Suprapubic skin (tissue), 3 donors: ENCODE data around the gene ZNF280A.

Source experiments
- CTCF ChIP-seq, 2 donors: fragments of 200-600 bp in 1 of 2; fragments of 450-650 bp in 1 of 2; sonication (generic) in 1 of 2; IDR thresholded peaks; one replicate each; pipeline ENCODE4 v1.5.1; 2016 to 2019; ENCODE audit warnings: antibody characterized with exemption in 2 of 2, mild to moderate bottlenecking in 1 of 2, moderate library complexity in 1 of 2
- EP300 ChIP-seq: sonication (generic); formaldehyde crosslinking; IDR thresholded peaks from one replicate; pipeline ENCODE4 v1.6.1; 2017; ENCODE audit warnings: antibody characterized with exemption
- POLR2A ChIP-seq, 2 donors: fragments of 450-650 bp; IDR thresholded peaks; one replicate each; pipeline ENCODE4 v1.6.1; 2017; ENCODE audit warnings: antibody characterized with exemption in 2 of 2, mild to moderate bottlenecking in 2 of 2, moderate library complexity in 2 of 2

DNA sequence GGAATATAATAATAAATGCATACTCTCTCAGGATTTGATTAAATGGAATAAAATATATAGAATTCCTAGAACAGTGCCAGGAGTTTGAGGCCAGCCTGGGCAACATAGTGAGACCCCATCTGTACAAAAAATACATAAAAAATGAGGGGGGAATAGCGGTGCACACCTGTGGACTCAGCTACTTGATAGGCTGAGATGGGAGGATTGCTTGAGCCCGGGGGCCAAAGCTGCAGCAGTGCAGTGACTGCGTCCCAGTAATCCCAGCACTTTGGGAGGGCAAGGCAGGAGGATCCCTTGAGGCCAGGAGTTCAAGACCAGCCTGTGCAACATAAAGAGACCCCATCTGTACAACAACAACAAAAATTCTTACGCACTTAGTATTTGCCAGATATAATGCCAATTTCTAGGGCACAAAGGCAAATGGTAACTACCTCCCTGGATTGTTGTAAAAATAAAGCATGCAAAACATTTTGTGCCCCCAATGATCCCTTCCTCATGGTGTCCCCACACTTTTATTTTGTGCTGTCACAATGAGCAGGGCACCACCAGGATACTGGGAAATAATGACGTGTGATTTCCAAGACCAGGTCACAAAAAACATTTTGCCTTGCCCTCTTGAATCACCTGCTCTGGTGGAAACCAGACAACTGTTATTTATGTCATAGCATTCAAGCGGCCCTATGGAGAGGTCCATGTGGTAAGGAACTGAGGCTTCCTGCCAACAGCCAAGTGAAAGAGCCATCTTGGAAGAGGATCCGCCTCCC lies 18.3 kb upstream of the ZNF280A start:
- TF ChIP-seq CTCF (IDR thresholded peaks at IDR 0.05) (no peak), EP300 (no peak), POLR2A (IDR thresholded peaks at IDR 0.05) (no peak)
